ENCODE measurements around the gene ZNF362.

ZNF362 gene

GRCh38 chr1:33269621-33270020 is 13.3 kb downstream of the ZNF362 start:
- DNase-seq: no peak

DNA sequence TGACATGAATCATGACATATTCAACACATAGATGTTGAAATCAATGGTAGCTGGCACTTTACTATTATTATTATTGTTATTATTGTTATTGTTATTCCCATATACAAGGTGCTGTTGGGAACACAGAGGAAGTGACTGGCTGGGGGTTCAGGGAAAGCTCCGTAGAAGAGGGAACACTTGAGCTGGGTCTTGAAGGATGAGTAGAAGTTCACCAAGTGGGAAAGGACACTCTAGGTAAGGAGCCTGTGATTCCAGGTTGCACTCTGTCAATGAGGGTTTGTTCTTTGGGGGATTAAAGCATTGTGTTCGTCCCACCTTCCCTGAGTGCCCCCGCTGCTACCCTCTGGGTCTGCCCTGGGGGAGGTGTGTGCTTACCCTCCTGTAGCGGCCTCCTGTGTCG is 14.1 kb downstream of the ZNF362 start:
- DNase-seq: no peak

- no peak for DNase-seq
Measured at GRCh38 chr1:33270808-33271465, 14.6 kb downstream of the ZNF362 start.

DNA sequence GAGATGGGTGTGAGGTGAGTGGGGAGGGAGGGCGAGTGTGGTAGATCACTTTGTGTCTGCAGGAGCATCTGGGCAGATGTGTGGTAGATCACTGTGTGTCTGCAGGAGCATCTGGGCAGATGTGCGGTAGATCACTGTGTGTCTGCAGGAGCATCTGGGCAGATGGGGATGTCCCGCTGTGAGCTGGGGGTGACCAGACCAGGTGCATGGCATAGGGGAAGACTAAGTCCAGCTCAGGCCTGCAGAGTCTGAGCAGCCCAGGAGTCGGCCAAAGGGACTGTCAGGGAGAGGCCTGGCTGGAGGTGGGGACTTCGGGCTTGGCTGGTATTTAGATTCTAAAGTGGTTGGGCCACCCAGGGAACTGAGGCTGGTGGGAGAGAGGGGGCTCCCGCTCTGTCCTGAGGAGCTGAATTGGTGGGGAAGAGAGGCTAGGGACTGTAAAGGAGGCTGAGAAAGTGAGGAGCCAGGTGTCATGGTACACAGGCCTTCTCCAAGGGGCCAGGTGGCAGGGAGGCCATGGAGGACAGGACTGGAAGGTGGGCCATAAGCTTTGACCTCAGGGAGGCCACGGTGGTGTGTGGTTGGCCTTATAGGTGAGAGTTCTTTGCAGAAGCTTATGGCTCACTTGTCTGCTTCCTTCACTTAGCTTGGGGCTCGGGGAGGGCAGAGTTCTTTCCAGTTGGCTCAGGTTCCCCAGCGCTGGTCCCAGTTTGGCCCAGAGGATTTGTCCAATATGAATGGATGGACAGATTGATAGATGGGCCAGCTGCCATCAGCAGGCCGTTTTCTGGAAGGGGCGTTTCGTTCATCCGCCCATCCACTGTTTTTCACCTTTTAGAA is 15.6 kb downstream of the ZNF362 start:
- DNase-seq: no peak

- no peak for DNase-seq
Measured at GRCh38 chr1:33272509-33272908, 16.2 kb downstream of the ZNF362 start.

GRCh38 chr1:33272930-33273329 is 16.6 kb downstream of the ZNF362 start:
- no peak for DNase-seq

DNA sequence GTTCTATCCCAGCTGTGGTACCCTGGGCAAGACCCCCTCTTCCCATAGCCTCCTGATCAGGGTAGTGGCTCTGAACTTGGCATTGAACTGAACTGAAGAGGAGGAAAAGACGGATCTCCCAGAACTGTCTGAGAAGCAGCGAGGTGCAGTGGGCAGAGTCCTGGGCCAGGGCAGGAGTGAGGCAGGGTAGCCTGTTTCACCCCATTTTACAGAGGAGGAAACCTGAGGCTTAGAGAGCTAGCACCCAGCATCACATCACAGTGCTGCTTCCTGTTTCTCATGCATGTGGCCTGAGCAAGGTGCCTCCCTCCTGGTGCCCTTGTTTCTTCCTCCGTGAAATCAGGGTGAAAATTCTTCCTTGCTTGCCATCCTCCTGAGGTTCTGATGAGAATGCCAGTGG is 17.1 kb downstream of the ZNF362 start:
- DNase-seq: no peak

- no peak for DNase-seq
Measured at GRCh38 chr1:33273961-33274371, 17.7 kb downstream of the ZNF362 start.

DNA sequence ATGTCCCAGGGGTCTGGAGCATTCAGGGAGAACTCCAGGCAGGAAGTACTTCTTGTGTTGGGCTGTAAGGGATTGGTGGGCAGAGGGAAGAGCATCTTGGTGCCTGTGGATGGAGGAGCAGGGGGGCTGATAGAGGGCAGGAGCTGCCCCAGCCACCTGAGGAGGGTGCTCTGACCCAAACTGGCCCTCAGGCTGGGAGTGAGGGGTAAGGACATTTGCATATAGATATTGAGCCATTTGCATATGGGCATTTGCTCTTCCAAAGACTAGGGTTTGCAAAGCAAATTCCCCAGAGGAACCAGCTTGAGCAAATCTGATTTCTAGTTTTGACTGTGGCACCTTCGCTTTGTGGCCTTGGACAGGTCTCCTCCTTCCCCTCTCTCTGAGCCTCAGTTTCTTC is 18.2 kb downstream of the ZNF362 start:
- no peak for DNase-seq

GRCh38 chr1:33275195-33275594 is 18.9 kb downstream of the ZNF362 start:
- DNase-seq: peak; percentile 65

DNA sequence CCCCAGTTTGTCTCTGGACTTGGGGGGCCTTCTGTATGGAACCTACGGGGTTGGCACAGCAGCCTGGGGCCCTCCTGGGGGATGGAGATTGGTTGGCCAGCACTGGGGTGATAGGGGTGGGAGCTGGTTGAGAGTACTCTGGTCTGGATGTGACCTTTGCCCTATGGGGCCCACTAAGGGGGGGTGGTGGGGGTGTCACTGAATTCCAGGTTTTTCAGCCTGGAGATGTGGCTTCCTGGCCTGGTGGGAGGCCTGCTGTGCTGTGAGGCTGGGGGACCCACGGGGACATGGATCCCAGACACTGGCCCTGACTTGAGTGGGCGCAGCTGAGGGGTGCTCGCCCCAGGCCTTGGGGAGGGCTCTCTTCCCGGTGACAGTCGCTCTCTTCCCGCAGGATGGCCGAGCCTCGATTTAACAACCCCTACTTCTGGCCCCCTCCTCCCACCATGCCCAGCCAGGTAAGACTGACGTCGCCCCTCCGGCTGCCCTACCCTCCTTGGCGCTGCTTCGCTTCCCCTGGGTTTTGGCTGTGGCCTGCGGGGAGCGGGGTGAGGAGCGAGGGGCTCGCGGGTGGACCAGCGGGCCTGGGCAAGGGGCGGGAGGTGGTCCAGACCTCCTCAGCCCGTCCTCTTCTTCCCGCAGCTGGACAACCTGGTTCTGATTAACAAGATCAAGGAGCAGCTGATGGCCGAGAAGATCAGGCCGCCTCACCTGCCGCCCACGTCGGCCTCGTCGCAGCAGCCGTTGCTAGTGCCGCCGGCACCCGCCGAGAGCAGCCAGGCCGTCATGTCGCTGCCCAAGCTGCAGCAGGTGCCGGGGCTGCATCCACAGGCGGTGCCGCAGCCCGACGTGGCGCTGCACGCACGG is 19.6 kb downstream of the ZNF362 start:
- DNase-seq: no peak

DNA sequence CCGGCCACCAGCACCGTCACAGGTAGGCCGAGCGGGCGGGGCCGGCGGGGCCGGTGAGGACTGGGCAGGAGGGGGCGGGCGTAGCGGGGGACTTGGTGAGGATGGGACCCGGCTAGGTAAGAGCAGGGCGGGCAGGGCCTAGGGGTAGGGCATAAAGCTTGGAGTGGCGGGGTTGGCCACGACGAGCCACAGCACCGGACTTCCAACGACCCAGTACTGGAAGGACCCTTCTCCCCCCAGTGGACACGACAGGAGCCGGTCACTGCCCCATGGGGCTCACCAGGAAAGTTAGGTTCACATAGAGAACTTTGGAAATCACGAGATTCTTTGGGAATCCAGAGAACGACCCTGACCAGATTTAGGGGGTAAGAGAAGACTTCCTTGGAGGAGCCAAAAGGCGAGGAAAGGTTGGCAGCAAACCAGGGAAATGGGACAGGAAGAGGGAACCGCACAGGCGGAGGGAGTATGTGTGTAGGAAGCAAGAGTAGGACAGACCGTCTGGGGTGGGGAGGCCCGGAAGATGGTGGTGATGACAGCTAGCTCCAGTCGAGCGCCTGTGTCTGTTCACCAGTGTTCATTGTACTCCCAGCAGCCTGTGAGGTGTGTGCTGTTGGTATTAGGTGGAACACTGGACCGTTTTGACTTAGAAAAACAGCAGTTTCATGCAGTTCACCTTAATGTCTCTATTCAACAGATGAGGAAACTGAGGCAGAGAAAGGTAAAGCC is 20.4 kb downstream of the ZNF362 start:
- no peak for DNase-seq

DNA sequence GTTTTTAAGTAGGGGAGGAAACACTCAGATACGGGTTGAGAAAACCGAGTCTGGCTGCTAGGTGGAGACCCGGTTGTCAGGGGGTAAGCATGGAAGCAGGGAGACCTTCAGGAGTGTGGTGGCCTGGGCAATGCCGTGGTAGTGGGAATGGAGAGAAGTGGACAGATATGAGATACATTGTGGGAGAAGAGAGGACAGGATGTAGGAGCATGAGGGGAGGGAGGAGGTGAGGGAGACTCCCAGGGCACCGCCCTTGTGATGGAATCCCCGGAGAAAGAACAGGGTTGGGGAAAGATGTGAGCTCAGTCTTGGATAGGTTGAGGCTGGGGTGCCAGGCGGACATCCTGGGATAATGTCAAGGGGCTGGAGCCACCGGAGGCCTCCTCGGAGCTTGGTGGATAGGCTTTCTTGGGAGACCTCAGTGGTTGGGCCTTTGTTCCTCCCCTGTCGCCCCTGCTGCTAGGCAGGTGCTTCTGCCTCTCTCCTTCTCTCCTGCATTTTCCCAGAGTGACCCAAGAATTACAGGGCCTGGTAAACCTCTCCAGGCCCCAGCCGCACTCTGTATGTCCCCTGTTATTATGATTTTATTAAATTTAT is 21.3 kb downstream of the ZNF362 start:
- DNase-seq: no peak

DNA sequence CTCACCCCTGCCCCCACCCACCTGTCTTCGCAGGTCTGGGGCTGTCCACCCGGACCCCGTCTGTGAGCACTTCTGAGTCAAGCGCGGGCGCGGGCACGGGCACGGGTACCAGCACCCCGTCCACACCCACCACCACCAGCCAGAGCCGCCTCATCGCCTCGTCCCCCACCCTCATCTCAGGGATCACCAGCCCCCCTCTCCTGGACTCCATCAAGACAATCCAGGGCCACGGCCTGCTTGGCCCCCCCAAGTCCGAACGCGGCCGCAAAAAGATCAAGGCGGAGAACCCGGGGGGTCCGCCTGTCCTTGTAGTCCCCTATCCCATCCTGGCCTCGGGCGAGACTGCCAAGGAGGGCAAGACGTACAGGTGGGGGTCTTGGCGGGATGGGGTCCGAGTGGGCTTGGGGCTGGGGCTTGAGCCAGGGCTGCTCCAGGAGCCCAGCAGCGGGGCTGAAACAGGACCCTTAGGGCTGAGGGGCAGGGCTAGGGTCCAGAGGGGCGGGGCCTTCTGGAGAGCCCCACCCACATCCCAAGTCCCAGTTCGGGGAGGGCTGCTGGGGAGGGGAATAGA is 23.9 kb downstream of the ZNF362 start:
- DNase-seq: no peak

GRCh38 chr1:33281554-33282303 is 25.4 kb downstream of the ZNF362 start:
- DNase-seq: no peak

DNA sequence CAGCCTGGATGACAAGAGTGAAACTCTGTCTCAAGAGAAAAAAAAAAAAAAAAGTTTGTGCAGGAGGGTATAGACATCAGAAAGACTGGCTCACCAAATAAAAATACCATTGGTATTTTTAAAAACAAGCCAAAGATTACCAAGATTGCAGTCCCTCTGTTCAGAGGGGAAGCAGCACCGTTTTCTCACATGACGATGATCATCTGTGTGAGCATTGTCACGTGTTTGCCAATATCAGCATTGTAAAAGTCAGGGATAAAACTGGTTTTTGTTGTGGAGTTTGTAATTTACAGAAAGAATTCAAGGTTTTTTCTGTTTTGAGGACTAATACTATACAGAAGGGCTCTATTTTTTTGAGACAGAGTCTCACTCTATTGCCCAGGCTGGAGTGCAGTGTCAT is 26.5 kb downstream of the ZNF362 start:
- DNase-seq: no peak

- no peak for DNase-seq
Measured at GRCh38 chr1:33284049-33284448, 27.8 kb downstream of the ZNF362 start.

DNA sequence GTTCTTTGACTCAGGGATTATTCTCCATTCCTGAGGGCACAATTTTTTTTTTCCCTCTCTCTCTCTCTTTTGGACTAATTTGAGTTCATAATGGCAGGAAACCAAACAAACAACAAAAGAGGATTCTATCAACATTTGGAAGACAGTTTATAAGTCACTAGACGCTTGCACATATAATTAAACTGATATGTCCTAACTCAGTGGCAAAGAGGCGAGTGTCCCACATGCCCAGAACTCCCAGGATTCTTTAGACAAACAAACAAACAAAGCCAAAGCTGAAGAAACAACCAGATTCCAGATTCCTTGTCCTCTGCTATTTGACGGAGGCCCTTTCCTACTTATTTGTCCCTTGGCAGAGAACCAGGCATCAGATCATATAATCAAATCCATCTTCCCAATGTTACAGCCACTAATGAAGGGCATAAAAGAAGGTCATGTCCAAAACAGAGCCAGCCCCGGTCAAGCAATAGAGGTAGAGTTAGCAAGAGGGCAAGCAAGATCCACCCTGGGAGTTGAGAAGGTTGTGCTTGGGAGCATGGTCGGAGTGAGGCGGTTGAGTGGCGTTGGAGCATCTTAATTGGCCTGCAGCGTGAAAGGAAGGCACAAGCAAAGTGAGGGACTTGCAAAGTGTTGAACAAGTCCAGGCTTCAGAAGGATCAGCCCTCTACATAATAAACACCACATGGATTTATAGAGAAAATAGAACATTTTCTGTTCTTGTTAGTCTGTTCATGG is 30.3 kb downstream of the ZNF362 start:
- no peak for DNase-seq

DNA sequence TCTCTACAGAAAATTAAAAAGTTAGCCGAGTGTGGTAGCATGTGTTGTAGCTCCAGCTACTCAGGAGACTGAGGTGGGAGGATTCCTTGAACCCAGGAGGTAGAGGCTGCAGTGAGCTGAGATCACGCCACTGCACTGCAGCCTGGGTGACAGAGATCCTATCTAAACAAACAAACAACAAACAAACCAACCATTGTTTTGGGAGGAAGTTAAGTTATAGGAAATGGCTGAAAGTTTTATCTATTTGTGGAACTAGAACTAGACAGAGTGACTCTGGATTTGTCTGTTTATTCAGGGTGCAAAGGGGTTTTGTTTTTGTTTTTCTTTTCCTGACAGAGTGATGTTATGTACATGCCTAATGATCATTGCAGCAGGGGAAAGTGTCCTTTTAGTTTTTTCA is 31.0 kb downstream of the ZNF362 start:
- no peak for DNase-seq
